Glutamatergic neuron (in vitro differentiated cells): ENCODE results near the gene ATP5PF. TPM values are rescaled to one million over a fixed set of nuclear protein-coding genes. Genes with fewer than 3 reads are reported as not detected.

Source experiments
- DNase-seq: peaks from one replicate; pipeline ENCODE4 v3.0.0; 2022
- H3K27ac Mint-ChIP-seq: one replicate; pipeline ENCODE4 v1.8.0; 2020; ENCODE audit warnings: mild to moderate bottlenecking, mixed read lengths, inconsistent platforms; ENCODE audit not compliant: unreplicated experiment
- H3K27me3 Mint-ChIP-seq: one replicate; pipeline ENCODE4 v1.8.0; 2020; ENCODE audit warnings: mild to moderate bottlenecking, moderate library complexity, mixed read lengths, inconsistent platforms; ENCODE audit not compliant: unreplicated experiment
- H3K36me3 Mint-ChIP-seq: one replicate; pipeline ENCODE4 v1.8.0; 2020; ENCODE audit warnings: mild to moderate bottlenecking, mixed read lengths, inconsistent platforms; ENCODE audit not compliant: unreplicated experiment
- H3K4me1 Mint-ChIP-seq: one replicate; pipeline ENCODE4 v1.8.0; 2020; ENCODE audit warnings: mild to moderate bottlenecking, low read depth, mixed read lengths, inconsistent platforms; ENCODE audit not compliant: unreplicated experiment
- H3K4me3 Mint-ChIP-seq: one replicate; pipeline ENCODE4 v1.8.0; 2020; ENCODE audit warnings: mild to moderate bottlenecking, mixed read lengths, inconsistent platforms; ENCODE audit not compliant: unreplicated experiment
- H3K9me3 Mint-ChIP-seq: one replicate; pipeline ENCODE4 v1.8.0; 2020; ENCODE audit warnings: mild to moderate bottlenecking, moderate library complexity, mixed read lengths, inconsistent platforms; ENCODE audit not compliant: unreplicated experiment
- CTCF ChIP-seq: fragments of 200-600 bp; sonication (generic); IDR thresholded peaks from one replicate; pipeline ENCODE4 v1.5.0; 2021; ENCODE audit not compliant: partially characterized antibody, unreplicated experiment
- total RNA-seq: library from RNA; stranded (reverse); fragmentation: NEBNext Ultra II Directional; extraction: Animal tissue kit (Norgen Biotek cat#: 25700); gene quantifications from one replicate; pipeline ENCODE4 v1.2.1, GENCODE V29; 2021; ENCODE audit not compliant: unreplicated experiment

The ATP5PF gene
- total RNA-seq, 1 donor from 2014 or later = 128 TPM

GRCh38 chr21:25737421-25737820 is 2.7 kb upstream of the ATP5PF start:
- Mint-ChIP-seq H3K27ac (no peak overlapping the region), H3K9me3 (peaks cover 12% of the 10 kb centered on the region), H3K4me1 (peaks cover 27% of the 10 kb centered on the region), H3K4me3 (peak overlapping the region; percentile 99), H3K36me3 (no peaks in the 10 kb centered on the region), H3K27me3 (peaks cover 13% of the 10 kb centered on the region)
- DNase-seq = no peak
- no peak for TF ChIP-seq CTCF

DNA sequence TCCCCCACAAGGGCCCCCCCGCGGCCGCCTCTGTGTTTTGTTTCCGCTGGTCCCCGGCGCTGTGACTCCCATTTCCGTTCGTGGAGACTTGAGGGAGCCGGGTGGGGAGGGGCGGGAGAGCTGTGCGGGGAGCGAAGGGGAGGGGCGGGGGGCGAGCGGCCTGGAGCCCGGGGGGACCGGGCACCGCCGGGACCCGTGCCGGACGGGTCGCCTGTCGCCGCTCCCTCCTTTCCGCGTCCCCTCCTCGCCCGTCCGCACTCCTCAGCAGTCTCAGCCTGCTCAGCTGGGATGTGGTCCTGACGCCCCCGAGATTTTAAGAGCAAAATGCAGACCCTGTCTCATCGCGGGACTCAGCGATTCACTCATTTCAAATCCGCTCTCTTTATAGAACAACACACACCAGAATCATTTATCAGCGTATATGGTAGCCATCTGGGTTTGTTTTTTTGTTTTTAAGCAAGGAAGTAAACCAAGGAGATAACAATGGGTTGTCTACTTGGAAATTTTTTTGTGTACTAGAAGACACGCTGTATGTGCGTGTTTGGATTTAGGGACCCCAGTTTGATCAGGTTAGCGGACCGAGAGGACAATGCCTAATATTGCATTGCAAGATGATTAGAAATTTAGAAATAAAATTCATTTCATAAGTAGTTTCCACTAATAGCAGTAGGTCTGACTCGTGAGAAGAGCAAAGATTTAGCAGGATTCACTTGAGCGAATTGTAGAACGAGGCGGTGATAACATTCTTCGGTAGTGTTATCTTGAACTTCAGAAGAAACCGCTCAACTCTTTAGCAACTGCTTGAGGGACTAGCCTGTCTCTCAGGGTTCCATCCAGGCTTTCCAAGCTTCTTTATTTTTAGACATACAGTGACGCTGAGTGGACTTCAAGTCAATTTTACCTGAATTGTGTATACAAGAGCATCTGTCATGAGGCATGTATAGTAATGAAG is 1.2 kb upstream of the ATP5PF start:
- DNase-seq = peak; percentile 82
- H3K27ac Mint-ChIP-seq = peak overlapping the region; percentile 99
- H3K4me1 Mint-ChIP-seq = peaks cover 27% of the 10 kb centered on the region
- peak overlapping the region; percentile 99 for H3K4me3 Mint-ChIP-seq
- peaks cover 12% of the 10 kb centered on the region for H3K9me3 Mint-ChIP-seq
- TF ChIP-seq CTCF = no peak
- H3K27me3 Mint-ChIP-seq = peaks cover 13% of the 10 kb centered on the region
- H3K36me3 Mint-ChIP-seq = no peaks in the 10 kb centered on the region

DNA sequence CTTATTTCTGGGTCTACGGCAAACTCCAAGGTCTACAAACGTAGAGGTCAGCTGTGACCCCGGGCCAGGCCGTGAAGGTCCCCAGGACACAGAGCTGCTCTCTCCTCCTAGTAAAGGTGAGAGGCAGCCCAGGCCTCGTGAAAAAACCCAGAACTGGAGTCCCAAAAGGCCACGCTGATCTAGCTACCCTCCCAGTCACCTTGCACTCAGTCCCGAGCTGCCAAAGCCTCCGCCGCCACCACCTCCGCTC is 125 bp downstream of the ATP5PF start:
- no peak for TF ChIP-seq CTCF
- Mint-ChIP-seq H3K4me3 (peak overlapping the region; percentile 99), H3K27ac (peak overlapping the region; percentile 100), H3K27me3 (peaks cover 13% of the 10 kb centered on the region), H3K9me3 (peaks cover 12% of the 10 kb centered on the region), H3K4me1 (peaks cover 27% of the 10 kb centered on the region), H3K36me3 (no peaks in the 10 kb centered on the region)
- DNase-seq = no peak

GRCh38 chr21:25733859-25734653 is 648 bp downstream of the ATP5PF start:
- Mint-ChIP-seq H3K27me3 (peaks cover 13% of the 10 kb centered on the region), H3K36me3 (no peaks in the 10 kb centered on the region), H3K4me1 (peaks cover 27% of the 10 kb centered on the region), H3K27ac (peak overlapping the region; percentile 100), H3K4me3 (peak overlapping the region; percentile 99), H3K9me3 (peaks cover 12% of the 10 kb centered on the region)
- no peak for DNase-seq
- TF ChIP-seq CTCF = no peak
